NCI-H1105 (cell line): ENCODE results near the gene UBE2D1.
"Not testable (repeated sequence)": the region's sequence is repeated elsewhere in the genome, so short reads cannot be mapped to it uniquely, and the experiment has no call there.

Experiments used
- DNase-seq: peaks from one replicate; lab custom pipeline; 2025; lab: John Stamatoyannopoulos, UW

UBE2D1 gene

GRCh38 chr10:58384095-58384494 is 49.3 kb downstream of the UBE2D1 start:
- no peak for DNase-seq

DNA sequence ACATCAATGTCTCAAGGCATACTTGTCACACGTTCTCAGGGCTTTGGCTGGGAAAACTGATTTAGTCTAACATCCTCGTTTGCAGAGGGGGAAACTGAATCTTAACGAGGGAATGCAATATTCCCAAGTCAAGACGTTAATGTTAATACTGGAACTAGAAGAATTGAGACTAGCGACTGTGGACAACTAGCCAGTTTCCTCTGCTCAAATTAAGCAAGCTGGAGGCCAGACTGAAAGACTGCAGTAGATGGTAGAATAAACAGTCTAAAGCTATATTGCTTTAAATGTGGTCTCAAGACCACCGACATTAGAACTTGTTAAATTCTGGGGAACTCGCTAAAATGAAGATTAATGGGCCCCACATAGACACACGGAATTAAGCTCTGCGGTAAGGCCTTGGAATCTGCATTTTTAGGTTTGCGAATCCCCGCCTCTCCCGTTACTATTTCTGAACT is 49.8 kb downstream of the UBE2D1 start:
- no peak for DNase-seq

DNA sequence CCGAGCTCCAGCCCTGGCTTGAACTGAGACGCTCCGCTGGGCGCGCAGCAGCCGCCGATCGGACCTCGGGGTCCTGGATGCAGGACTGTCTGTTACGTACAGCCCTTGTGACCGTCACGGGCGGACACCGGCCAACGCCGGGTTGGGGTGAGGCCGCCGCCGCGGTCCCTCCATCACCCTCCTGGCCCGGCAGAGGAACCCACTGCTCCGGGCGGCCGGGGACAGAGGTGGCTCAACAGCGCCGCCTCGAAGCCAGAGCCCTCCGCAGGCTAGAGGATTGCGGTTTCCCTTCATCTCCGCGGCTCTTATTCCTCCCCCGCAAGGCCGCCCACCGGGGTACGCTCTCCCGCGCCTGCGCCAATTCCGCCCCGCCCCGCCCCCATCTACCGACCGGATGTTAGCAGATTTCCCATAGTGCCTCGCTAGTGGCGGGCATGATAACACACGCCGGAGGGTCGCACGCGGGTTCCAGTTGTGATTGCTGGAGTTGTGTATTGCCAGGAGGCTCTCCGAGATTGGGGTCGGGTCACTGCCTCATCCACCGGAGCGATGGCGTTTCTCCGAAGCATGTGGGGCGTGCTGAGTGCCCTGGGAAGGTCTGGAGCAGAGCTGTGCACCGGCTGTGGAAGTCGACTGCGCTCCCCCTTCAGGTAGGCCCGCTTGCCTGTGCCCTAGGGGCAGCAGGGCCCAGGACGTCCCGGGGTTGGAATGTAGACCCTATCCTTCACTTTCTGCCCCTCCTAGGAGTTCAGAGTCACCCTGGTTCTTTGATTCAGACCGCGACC is 50.4 kb downstream of the UBE2D1 start, which contains the start of gene TFAM:
TSS of gene TFAM (plus strand) at position 412 of the 785 bp plus-strand sequence. CDS start at position 550, 138 bp downstream.
- peak; percentile 82 for DNase-seq

GRCh38 chr10:58385784-58386112 is 50.9 kb downstream of the UBE2D1 start:
- DNase-seq: no peak

- DNase-seq: no peak
Measured at GRCh38 chr10:58389024-58389423, 54.2 kb downstream of the UBE2D1 start.

DNA sequence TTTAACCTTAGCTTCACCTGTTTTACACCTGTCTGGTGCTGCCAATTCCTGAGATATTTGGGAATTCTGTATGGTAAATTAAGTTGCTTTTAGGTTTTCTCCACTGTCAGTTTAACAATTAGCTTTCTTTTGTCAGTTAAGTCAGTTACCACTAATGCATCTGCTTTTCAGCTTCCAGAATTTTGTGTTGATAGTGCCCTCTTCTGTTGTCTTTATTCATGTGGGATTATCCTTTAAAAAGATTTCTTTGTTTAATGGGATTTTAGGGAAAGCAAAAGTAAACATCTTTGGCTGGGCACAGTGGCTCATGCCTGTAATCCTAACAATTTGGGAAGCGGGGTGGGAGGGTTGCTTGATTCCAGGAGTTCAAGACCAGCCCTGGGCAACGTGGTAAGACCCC is 58.5 kb downstream of the UBE2D1 start:
- no peak for DNase-seq

GRCh38 chr10:58394471-58394870 is 59.7 kb downstream of the UBE2D1 start:
- no peak for DNase-seq

GRCh38 chr10:58396057-58396456 is 61.3 kb downstream of the UBE2D1 start:
- no peak for DNase-seq

GRCh38 chr10:58397830-58398229 is 63.0 kb downstream of the UBE2D1 start:
- no peak for DNase-seq

GRCh38 chr10:58399410-58399809 is 64.6 kb downstream of the UBE2D1 start:
- DNase-seq: no peak

- no peak for DNase-seq
Measured at GRCh38 chr10:58400609-58401008, 65.8 kb downstream of the UBE2D1 start.

GRCh38 chr10:58404001-58404400 is 69.2 kb downstream of the UBE2D1 start:
- no peak for DNase-seq

DNA sequence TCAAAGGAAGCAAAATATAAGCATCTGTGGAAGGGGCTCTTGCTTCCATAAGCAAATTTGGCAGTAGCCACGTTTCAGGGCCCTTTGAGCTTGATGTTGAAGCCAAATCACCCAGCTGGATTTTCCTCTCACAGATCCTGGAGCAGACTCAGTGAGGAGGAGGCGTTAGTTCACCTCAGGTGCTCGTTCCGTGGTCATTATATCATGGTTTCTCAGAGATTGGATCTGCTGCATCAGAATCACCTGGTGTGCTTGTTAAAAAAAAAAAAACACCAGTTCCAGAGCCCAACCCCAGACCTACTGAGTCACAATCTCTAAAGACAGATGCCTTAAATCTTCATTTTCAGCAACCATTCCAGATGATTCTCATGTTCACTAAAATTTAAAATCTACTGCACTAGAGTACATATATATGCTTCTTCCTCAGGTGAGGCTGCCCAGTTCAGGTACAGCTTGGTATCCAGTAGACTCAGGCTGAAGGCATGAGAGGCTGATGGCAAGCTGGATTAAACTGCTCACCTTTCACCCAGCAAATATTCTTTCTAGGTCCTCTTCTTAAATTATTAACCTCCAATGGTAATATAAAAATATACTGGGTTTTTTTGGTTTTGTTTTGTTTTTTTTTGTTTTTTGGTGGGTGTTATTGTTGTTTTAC is 75.3 kb downstream of the UBE2D1 start:
- DNase-seq: no peak

DNA sequence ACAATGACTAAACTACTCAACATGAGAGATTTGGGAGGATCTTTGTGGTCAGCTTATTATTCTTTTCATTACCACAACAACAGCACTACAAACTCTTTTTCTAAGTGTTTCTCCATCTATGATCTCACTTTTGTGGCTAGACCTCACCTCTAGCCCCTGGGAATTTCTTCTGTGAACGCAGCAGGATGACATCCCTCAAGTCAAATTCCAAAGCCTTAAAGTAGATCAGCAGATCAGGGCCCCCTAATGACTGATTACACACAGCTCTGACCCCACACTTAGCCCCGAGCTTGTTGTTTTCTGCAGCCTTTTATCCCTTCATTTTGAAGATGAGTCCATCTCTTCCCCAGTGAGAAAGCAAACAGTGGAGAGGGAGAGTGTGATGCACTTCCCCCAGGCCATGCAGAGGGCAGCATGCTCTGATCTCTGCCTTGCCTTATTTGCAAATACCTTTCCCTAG is 77.7 kb downstream of the UBE2D1 start:
- no peak for DNase-seq

DNA sequence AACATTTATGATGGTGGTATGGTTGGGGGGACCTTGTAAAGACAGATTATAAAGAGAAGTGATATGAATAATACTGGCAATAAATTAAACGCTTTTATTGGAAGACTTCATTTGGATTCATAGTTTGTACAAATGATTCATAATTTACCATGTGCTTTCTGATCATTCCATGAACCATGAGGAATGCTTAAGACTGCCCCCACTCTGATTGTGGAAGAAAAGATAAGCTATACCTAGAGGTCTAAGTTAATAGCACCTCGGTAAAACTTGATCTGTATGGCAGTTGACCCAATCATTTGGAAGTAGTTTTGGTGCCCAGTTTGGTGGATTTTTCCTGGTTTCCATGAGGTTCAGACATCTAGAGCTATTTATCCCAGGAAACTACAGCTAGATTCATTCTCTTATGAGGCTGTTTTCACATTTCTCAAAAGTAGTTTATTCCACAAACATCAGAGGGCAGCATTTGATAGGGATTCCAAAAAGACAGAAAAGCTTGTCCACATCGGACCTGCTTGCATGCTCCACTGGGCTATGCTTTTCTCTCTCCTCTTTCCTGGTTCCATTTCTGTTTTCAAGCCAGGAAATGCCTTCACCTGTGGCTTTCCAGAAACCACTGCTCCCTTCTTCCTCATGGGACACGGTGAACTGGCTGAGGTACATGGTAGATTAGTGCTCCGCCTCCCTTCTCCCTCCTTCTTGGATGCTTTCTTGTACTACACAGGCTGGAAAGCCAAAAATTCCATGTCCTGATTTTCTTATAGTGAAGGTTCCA is 79.7 kb downstream of the UBE2D1 start:
- DNase-seq: no peak

- DNase-seq: no peak
Measured at GRCh38 chr10:58415757-58416156, 81.0 kb downstream of the UBE2D1 start.

- DNase-seq: not testable (repeated sequence)
Measured at GRCh38 chr10:58417902-58418301, 83.1 kb downstream of the UBE2D1 start.
